GM21381 (cell line): ENCODE measurements around the gene GABBR2.
A peak's percentile ranks its signal among the peaks of the same experiment; 100 is the strongest.
"Not testable (repeated sequence)": the region's sequence is repeated elsewhere in the genome, so short reads cannot be mapped to it uniquely, and the experiment has no call there.

ENCODE experiments used
- ATAC-seq: cut with Tn5 transposase; IDR thresholded peaks from one replicate; pipeline ENCODE4 v1.9.1; 2021; ENCODE audit warnings: mild to moderate bottlenecking, moderate library complexity; ENCODE audit not compliant: unreplicated experiment

GABBR2 gene

GRCh38 chr9:98276907-98277469 is 431.7 kb downstream of the GABBR2 start:
- no peak for ATAC-seq

DNA sequence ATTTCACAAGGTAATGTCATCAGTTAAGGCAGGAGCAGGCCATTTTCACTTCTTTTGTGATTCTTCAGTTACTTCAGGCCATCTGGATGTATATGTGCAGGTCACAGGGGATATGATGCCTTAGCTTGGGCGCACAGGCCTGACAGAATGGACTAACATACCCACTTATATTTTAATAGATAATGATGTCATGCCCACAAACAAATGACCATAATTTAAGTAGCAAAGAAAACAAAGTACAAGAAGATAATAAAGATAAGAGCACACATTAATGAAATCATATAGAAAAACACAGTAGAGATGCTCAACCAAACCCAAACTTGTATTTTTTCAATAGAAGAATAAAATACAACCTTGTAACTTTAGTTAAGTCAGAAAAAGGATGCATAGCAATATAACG is 433.6 kb downstream of the GABBR2 start:
- ATAC-seq = no peak

- ATAC-seq = no peak
Measured at GRCh38 chr9:98272083-98272482, 436.7 kb downstream of the GABBR2 start.

DNA sequence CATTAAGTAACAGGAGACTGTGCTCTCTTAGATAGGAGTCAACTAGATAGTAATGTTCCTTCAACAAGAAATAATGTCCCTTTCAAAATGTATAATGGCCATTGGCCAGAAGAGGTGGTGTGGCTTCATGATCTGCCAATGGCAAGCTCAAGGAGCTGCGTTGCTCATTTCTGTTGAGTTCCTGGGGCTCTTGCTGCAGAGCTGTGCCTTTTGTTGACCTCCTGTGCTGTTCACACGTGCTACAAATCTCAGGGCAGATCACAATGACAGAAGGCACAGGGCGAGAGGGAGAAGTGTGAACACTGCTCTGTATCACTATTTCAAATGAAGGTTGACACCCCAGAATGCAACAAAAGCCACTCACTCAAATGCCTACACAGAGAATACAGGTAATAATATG is 437.3 kb downstream of the GABBR2 start:
- no peak for ATAC-seq

DNA sequence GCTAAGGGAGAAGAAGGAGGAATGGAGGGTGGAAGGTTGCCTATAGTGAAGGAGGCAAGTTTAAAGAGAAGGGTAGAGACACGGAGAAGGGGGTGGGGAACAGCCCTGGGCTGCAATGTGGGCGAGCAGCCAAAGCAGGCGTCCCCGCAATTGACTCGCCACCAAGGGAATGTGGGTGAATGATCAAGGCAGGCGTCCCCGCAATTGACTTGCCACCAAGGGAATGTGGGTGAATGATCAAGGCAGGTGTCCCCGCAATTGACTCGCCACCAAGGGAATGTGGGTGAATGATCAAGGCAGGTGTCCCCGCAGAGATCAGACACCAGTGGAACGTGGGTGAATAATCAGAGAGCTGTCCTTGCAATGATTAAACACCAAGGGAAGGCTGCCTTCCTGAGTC is 438.5 kb downstream of the GABBR2 start:
- ATAC-seq = not testable (repeated sequence)

GRCh38 chr9:98269652-98270051 is 439.1 kb downstream of the GABBR2 start:
- not testable (repeated sequence) for ATAC-seq

GRCh38 chr9:98267556-98267955 is 441.2 kb downstream of the GABBR2 start:
- not testable (repeated sequence) for ATAC-seq

GRCh38 chr9:98264516-98264915 is 444.2 kb downstream of the GABBR2 start:
- ATAC-seq = no peak

GRCh38 chr9:98263482-98264357 is 445.0 kb downstream of the GABBR2 start:
- ATAC-seq = peak; percentile 81

DNA sequence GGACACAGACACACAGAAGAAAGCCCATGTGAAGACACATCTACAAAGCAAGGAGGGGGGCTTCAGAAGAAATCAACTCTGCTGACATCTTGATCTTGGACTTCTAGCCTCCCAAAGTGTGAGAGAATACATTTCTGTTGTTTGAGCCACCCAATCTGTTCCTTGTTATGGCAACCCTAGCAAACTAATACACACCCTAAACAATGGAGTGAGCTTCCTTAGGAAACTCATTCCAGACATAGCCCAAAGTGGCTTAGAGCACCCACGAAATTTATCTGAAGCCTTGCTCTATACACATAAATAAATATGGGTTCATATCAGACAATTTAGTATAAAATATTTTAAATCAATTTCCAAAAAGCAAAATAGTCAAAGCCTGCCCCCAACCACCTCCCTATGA is 445.7 kb downstream of the GABBR2 start:
- ATAC-seq = no peak

GRCh38 chr9:98262056-98262455 is 446.7 kb downstream of the GABBR2 start:
- ATAC-seq = no peak

- ATAC-seq = no peak
Measured at GRCh38 chr9:98260635-98261034, 448.1 kb downstream of the GABBR2 start.

- no peak for ATAC-seq
Measured at GRCh38 chr9:98259791-98260190, 448.9 kb downstream of the GABBR2 start.

GRCh38 chr9:98256756-98257155 is 452.0 kb downstream of the GABBR2 start:
- ATAC-seq = no peak

DNA sequence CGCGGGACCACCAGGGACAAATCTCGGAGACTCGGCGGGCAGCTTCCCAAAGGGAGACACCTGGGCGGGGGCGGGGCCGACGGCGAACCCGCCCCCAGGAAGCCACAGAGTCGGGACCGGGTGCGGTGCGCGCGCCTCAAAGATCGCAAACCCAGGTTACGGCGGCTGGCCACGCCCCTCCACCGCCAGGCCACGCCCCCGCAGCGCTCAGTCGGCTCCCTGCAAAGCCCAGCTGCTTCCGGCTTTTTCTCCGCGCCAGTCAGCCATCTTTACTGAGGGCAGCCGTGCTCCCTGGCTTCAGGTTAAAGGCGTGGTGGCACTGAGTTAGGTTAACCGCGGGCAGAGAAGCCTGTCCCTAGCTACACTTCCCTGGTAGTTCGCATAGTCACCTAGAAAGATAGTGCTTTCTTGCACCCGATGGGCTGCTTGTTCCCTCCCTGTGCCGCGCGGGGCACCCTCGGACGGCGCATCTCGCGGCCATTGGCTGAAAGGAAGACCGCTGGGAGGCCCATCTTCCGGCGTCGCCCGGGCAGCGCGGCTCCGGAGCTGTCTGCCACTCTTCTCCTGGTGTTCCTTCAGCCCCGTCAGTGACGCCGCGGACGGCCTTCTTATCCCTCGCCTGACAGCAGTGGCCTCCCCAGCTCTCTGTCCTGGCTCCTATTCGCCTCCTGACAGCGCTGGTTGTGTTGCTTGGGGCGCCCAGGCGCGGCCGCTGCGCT is 453.0 kb downstream of the GABBR2 start, which contains the start of gene TBC1D2:
TBC1D2 (minus strand) TSS at position 72 of the 719 bp plus-strand sequence. CDS start 108 bp downstream, outside the sequence.
- ATAC-seq = peak; percentile 78

DNA sequence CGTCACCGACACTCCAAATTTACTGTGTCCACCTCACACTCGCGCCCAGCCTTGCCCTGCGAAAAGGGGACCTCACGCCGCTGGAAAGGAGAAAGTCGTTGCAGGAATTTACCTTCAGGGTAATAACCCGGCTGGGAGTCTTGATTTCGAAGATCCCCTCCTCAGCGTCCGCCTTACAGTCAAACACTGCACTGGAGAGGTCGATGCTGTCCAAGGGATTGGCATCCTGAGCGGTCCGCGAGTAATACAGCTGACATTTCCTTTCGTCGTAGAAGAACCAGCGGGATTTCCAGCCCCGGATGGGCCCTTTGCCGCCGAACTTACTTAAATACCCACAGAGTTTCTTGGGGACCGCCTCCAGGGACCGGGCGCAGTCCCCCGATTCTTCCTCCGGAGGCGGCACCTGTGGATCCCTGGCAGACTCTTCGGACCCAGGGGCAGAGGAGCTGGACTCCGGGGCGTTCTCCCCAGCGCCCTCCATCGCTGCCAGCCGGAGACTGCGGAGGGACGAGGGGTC is 453.6 kb downstream of the GABBR2 start:
- ATAC-seq = peak; percentile 10

DNA sequence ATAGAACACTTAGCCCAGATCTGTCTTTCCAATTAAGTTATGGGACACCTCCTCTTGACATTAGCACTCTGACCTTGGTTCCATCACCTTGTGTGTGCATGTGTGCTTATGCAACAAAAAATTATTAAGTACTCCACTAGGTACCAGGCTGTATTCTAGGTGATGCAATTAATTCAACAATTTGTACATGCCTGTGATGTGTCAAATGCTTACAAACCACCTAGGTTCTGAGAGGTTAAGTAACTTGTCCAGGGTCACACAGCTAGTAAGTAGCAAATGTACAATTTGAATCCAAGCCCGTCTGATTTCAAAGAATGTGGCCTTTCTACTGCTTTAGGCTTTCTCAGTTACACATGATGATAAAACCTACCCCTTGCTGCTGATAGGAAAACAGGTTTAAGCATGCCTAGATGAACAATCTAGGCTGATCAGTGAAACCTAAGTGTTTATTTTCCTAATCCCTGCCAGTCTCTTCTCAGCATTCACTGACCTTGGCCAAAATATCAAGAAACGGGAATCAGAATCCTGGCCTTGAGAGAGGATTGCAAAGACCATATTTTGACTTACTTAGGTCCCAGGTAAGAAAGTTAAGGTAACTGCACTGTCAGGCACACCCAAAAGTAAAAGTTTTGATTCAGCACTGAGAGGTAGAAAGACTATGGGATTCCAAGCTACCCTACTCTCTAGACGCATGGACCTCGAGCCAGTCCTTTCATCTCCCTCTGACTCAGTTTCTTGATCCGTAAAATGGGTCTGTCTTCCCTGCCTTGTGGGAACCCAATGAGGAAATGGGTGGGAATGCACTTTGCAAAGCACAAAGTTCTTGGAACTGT is 454.3 kb downstream of the GABBR2 start:
- ATAC-seq = no peak

DNA sequence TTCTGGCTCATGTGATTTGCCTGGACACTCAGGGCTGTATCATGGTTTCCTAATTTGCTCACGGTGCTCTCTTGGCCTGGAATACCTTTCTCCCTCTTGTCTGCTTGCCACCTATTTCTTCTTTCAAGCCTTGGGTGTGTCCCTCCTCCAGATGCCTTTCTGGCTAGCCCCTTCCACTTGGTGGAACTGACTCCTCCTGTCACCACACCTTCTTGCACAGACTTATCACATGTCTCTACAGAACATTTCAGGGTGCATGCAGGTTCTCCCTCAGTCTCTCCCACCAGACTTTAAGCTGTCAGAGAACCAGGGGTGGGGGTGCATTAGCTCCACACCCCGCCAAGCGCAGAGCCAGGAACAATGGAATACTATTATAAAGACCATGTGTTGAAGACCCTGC is 455.2 kb downstream of the GABBR2 start:
- ATAC-seq = no peak

DNA sequence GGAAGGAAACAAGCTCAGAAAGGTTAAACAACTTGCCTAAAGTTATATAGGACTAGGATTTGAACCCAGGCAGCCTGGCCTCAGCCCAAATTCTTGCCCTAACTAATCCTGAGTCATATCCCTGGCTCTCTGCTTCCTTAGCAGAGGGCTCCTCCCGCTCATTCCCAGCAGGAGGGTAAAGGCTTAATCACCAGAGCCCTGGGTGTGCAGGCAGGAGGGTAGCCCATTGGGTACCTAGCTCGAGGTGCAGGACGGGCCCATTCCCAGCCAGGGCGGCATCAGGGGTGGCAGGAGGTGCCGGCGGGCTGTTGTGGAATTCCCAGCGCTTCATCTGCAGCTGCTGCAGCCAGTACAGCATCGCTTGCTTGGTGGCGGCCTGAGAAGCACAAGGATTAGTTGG is 457.2 kb downstream of the GABBR2 start:
- ATAC-seq = no peak

DNA sequence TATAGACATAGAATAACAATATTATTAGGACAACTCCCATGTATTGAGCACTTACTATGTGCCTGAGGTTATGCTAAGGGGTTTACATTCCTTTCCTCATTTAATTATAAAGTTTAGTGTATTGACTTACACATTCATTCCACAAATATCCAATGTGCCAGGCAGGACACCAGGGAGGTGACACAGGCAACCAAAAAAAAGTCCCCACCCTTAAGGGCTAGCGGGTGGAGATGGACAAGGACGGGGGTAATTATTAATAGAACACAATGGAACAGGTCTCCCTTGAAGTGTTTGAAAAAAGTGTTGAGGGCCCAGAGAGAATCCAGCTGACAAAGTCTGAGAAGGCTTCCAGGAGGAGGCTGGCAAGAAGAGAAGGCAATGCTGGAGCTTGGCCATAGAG is 459.0 kb downstream of the GABBR2 start:
- no peak for ATAC-seq
